GM10266 (cell line): ENCODE results near the gene CELF5.

Source experiments
- DNase-seq: peaks from one replicate; pipeline ENCODE4 v3.0.0; 2012; ENCODE audit errors: extremely low spot score
- TF ChIP-seq, protein P1 (sequence below): IDR thresholded peaks from 2 replicates; pipeline ENCODE4 v1.5.1; 2012; ENCODE audit warnings: mild to moderate bottlenecking, low read depth; ENCODE audit not compliant: control insufficient read depth, insufficient read depth; ENCODE audit errors: missing control alignments

CELF5 gene

DNA sequence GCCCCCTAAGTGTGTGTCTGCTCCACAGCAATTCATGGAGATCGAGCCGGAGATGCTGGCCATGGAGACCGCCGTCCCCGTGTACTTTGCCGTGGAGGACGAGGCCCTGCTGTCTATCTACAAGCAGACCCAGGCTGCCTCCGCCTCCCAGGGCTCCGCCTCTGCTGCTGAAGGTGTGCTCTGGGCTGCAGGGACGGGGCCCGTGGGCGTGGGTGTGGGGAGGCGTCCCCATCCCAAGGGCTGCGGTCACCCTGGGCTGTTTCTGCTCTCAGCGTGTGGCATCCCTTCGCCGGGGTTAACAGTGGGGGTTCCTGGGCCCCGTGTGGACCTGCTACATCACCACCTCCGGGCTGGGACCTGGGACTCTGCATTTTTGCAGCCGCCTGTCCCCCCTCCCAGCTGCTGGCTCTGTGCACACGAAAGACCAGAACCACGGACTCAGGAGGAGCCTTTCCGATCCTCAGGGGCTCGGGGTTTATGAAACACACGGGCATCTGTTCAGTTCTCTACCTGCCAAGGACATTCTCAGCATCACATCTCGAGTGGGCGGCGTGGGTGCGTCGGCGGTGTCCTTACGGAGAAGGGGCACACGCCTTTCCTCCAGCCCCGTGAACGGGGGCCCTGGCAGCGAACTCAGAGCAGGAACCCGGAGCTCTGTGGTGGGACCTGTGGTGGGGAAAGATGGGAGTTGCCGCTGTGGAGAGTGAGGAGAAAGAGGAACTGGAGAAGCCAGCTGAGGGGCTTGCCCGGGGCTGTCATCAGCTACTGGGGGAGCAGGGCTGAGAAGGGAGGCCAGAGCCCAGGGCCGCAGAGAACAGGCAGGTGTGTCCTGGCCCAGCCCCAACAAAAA lies 31.0 kb upstream of the CELF5 start:
- no peak for DNase-seq
- TF ChIP-seq, protein P1, sequence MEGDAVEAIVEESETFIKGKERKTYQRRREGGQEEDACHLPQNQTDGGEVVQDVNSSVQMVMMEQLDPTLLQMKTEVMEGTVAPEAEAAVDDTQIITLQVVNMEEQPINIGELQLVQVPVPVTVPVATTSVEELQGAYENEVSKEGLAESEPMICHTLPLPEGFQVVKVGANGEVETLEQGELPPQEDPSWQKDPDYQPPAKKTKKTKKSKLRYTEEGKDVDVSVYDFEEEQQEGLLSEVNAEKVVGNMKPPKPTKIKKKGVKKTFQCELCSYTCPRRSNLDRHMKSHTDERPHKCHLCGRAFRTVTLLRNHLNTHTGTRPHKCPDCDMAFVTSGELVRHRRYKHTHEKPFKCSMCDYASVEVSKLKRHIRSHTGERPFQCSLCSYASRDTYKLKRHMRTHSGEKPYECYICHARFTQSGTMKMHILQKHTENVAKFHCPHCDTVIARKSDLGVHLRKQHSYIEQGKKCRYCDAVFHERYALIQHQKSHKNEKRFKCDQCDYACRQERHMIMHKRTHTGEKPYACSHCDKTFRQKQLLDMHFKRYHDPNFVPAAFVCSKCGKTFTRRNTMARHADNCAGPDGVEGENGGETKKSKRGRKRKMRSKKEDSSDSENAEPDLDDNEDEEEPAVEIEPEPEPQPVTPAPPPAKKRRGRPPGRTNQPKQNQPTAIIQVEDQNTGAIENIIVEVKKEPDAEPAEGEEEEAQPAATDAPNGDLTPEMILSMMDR = no peak

DNA sequence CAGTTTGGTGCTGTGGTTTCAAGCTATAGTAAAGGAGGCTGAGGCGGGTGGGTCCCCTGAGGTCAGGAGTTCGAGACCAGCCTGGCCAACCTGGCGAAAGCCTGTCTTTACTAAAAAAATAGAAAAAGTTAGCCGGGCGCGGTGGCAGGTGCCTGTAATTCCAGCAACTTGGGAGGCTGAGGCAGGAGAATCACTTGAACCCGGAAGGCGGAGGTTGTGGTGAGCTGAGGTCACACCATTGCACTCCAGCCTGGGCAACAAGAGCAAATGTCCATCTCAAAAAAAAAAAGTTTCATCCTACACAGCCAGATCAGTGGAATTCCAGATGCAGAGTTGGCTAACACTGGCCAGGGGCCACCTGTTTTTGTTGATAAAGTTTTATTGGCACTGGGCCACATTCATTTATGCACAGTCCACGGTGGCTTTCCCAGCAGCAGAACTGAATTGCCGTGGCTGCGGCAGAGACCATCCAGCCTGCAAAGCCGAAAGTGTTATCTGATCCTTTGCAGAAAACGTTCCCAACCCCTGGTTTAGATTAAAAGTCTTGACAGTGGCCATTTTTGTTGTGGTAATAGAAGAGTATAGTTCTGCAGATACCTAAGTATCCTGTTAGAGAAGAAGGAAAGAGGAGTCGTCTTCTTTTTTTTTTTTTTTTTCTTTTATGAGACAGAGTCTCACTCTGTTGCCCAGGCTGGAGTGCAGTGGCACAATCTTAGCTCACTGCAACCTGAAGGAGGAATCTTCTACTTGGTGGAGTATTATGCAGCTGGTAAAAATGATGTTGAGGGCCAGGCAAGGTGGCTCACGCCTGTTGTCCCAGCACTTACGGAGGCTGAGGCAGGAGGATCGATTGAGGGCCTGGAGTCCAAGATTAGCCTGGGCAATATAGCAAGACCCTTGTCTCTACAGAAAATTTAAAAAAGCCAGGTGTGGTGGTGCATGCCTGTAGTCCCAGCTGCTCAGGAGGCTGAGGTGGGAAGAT lies 30.1 kb upstream of the CELF5 start:
- TF ChIP-seq, protein P1 = no peak
- DNase-seq = no peak

DNA sequence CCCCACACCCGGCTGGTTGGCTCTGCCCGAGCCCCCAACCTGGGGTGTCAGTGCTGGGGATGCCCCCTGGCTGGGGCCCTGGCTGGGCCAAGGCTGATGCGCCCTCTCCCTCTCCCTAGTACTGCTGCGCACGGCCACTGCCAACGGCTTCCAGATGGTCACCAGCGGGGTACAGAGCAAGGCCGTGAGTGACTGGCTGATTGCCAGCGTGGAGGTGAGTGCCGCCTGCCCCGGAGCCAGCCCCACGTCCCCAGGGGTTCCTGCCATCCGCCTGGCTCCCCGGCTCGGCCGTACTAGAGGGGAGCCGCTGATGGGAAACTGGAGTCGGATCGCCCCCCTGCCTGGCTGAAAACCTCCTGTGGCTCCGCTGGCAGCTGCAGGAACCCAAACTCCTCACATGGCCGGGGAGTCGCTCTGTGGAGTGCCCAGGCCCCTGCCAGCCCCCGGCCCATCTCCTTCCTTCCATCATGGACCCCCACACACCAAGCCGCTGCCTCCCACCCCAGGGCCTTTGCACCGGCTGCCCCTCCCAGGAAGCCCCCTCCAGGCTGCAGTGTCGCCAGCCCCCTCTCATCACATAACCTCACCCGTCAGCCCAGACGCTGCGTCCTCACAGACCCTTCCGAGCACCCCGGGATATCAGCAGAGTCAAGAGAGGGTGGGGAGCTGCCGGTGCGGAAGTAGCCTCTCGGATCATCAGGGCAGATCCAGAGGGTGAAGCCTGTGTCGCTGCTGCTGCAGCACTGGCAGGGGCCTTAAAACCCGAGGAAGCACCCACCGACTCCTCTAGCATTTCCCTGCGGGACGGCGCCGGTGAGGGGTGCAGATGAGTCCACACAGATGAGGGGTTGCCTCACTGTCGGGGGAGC lies 28.2 kb upstream of the CELF5 start:
- DNase-seq = no peak
- TF ChIP-seq, protein P1 = no peak

DNA sequence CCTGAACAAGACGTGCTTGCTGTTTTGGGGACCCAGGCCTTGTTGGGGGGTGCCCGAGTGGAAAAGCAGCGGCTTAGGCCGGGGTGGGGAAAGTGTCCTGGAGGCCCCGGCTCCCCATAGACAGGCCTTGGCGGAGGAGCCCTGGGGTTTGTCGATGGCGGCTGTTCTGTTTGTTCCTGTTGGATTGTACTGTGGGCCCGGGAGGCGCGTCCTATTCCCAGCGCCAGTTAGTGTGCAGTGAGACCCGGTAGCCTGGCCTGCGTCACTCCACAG lies 27.6 kb upstream of the CELF5 start:
- no peak for DNase-seq
- TF ChIP-seq, protein P1 = no peak

DNA sequence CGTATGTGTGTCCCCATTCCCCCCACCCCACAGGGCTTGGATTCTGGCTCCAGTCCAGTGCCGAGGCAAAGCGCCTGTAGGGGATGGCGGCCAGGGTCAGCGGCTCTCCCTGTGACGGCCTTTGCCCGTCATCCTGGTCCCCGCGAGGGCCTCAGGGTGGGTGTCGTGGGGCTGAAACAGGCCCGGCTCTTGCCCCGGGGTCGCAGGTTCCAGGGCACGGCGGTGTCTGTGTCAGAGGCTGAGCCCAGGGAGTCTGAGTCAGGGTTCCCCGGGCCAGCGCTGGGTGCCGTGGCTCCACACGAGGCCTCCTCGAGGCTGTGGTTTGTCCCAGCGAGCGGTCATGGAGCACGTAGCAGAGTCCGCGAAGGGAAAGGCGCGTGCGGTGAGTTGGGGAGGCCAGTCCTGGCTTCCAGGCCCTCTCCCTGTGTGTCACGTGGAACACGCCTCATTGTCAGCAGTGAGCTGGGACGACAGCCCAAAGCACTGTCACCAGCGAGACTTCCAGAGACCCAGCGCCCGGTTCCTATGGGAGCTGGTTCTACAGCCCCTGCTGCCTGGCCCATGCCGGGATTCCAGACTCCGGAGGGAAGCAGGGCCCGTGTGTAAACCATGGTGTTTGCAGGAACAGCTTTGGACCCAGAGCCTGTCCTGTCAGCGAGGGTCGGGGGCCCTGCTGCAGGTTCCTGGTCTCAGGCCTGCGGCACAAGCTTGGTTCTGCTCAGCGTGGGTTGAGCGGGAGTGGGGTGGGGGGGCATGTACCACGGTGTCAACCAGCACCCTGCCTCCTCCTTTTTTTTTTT lies 25.4 kb upstream of the CELF5 start:
- DNase-seq = no peak
- TF ChIP-seq, protein P1 = no peak

DNA sequence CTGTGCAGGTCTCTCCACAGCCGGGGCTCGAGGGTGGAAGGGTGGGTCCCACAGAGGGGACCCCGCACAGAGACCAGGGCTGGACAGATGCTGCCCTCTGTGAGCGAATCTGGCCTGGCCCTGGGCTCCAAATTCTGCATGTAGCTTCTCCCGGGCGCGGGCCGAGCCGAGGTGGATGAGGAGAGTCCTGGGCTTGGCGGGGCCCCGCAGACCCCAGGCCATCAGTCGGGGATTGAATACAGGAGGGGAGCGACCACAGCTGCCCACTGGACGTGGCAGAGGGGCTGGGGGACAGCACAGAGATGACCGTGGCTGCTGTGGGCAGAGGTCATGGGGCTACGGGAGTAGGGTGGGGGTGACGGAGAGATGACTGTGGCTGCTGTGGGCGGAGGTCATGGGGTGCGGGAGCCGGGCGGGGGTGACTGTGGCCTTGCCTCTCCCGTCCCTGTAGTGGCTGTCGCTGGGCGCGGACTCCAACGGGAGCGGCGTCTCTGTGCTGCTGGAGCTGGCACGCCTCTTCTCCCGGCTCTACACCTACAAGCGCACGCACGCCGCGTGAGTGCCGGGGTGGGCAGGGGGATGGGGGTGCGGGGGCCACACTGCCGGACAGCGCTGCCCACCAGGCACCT lies 23.3 kb upstream of the CELF5 start:
- TF ChIP-seq, protein P1 = no peak
- no peak for DNase-seq
